SU-DHL-6 (cell line): ENCODE measurements around the gene USP24.

Source experiments
- H2AFZ ChIP-seq: fragments of 200-600 bp; sonication (generic); 2 replicates; pipeline ENCODE4 v1.6.1; 2014; ENCODE audit warnings: low read depth, mild to moderate bottlenecking, moderate library complexity, mixed read lengths, antibody characterized with exemption, low read length; ENCODE audit not compliant: severe bottlenecking
- H3F3A ChIP-seq: fragments of 200-600 bp; shearing (Covaris generic); 2 replicates; pipeline ENCODE4 v1.6.0; 2016; ENCODE audit warnings: antibody characterized with exemption, mild to moderate bottlenecking; ENCODE audit not compliant: insufficient read depth
- H3K27ac ChIP-seq: fragments of 200-600 bp; sonication (generic); 2 replicates; pipeline ENCODE4 v1.5.1; 2016; ENCODE audit warnings: low read depth, mild to moderate bottlenecking, low read length, moderate library complexity, mixed read lengths
- H3K27me3 ChIP-seq: fragments of 200-600 bp; sonication (generic), shearing (Covaris generic); 2 replicates; pipeline ENCODE4 v1.6.0; 2014; ENCODE audit warnings: mild to moderate bottlenecking, low read length
- H3K36me3 ChIP-seq: fragments of 200-600 bp; sonication (generic); 2 replicates; pipeline ENCODE4 v1.6.1; 2014; ENCODE audit warnings: mild to moderate bottlenecking, low read length, mixed read lengths
- H3K4me2 ChIP-seq: fragments of 300-600, 200-600 bp; shearing (Covaris generic), sonication (generic); 2 replicates; pipeline ENCODE4 v1.6.0; 2014; ENCODE audit warnings: low read length, low read depth, mild to moderate bottlenecking; ENCODE audit not compliant: poor library complexity, severe bottlenecking
- H3K4me3 ChIP-seq: fragments of 200-600 bp; sonication (generic); 2 replicates; pipeline ENCODE4 v1.5.1; 2014; ENCODE audit warnings: antibody characterized with exemption, low read length, mild to moderate bottlenecking, mixed read lengths; ENCODE audit not compliant: insufficient read depth, poor library complexity, severe bottlenecking
- H3K79me2 ChIP-seq: fragments of 200-600 bp; sonication (generic); 2 replicates; pipeline ENCODE4 v1.6.1; 2014; ENCODE audit warnings: mild to moderate bottlenecking, low read length, moderate library complexity; ENCODE audit not compliant: insufficient read depth
- H3K9ac ChIP-seq: fragments of 200-600 bp; sonication (generic); 2 replicates; pipeline ENCODE4 v1.7.0; 2014; ENCODE audit warnings: mild to moderate bottlenecking, low read length
- H3K9me2 ChIP-seq: fragments of 200-600 bp; sonication (generic); replicated peaks from 2 replicates; pipeline ENCODE4 v1.6.1; 2014; ENCODE audit warnings: low read length; ENCODE audit not compliant: insufficient read depth
- H3K9me3 ChIP-seq: fragments of 200-600 bp; sonication (generic); 2 replicates; pipeline ENCODE4 v1.6.1; 2014; ENCODE audit warnings: low read length, mixed read lengths; ENCODE audit not compliant: insufficient read depth
- H4K20me1 ChIP-seq: fragments of 200-600 bp; sonication (generic); 2 replicates; pipeline ENCODE4 v1.6.1; 2014; ENCODE audit warnings: low read depth, mild to moderate bottlenecking, antibody characterized with exemption, low read length, moderate library complexity, mixed read lengths
- CTCF ChIP-seq: fragments of 200-600 bp; sonication (generic); IDR thresholded peaks from one replicate; pipeline ENCODE4 v1.5.1; 2017; ENCODE audit warnings: antibody characterized with exemption, mild to moderate bottlenecking, low read length, moderate library complexity; ENCODE audit not compliant: insufficient read depth, poor library complexity, severe bottlenecking
- EZH2phosphoT487 ChIP-seq: fragments of 200-600 bp; sonication (generic), shearing (Covaris generic); conservative IDR thresholded peaks from 2 replicates; pipeline ENCODE4 v1.6.1; 2018; ENCODE audit warnings: mild to moderate bottlenecking, antibody characterized with exemption, low read length, moderate library complexity, mixed read lengths

Gene USP24

GRCh38 chr1:55156608-55157007 is 58.6 kb downstream of the USP24 start:
- Histone ChIP-seq H3K27ac (no peak overlapping the region), H3K4me2 (no peak overlapping the region), H3F3A (no peaks in the 10 kb centered on the region; the same call in 1 of the 2 replicates), H3K9me2 (no peaks in the 10 kb centered on the region), H3K4me3 (no peak overlapping the region), H3K9me3 (no peaks in the 10 kb centered on the region), H2AFZ (no peak overlapping the region), H3K27me3 (no peaks in the 10 kb centered on the region), H3K9ac (no peak overlapping the region), H4K20me1 (no peaks in the 10 kb centered on the region), H3K79me2 (no peaks in the 10 kb centered on the region), H3K36me3 (peaks cover 21% of the 10 kb centered on the region; the same call in 1 of the 2 replicates)
- no peak for TF ChIP-seq CTCF
- TF ChIP-seq EZH2phosphoT487, result no peak

DNA sequence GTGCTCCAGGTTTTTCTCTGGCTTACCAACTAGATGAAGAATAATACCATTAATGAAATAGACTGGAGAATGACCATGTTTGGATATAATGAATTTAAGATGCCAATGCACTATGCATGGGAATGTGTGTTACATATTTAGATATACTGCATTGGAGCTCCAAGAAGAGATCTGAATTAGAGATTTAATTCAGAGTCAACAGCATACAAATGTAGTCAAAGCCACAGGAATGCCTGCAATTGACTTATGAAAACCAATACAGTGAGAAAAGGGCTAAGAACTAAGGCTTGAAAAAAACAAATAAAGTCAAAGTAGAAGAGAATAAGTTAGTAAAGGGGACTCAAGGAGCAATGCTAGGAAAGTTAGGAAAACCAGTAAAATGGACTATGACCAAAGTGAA is 59.1 kb downstream of the USP24 start:
- H3K4me3 ChIP-seq, result no peak overlapping the region
- H3K4me2 ChIP-seq, result no peak overlapping the region
- H3K9ac ChIP-seq, result no peak overlapping the region
- no peak overlapping the region for H2AFZ ChIP-seq
- no peaks in the 10 kb centered on the region for H3K27me3 ChIP-seq
- peaks cover 21% of the 10 kb centered on the region; the same call in 1 of the 2 replicates for H3K36me3 ChIP-seq
- H3K79me2 ChIP-seq, result no peaks in the 10 kb centered on the region
- no peak for TF ChIP-seq CTCF
- TF ChIP-seq EZH2phosphoT487, result no peak
- no peaks in the 10 kb centered on the region; the same call in 1 of the 2 replicates for H3F3A ChIP-seq
- H3K9me3 ChIP-seq, result no peaks in the 10 kb centered on the region
- no peak overlapping the region for H3K27ac ChIP-seq
- no peaks in the 10 kb centered on the region for H3K9me2 ChIP-seq
- H4K20me1 ChIP-seq, result no peaks in the 10 kb centered on the region

- H3K36me3 ChIP-seq, result peaks cover 21% of the 10 kb centered on the region; the same call in 1 of the 2 replicates
- H3K9me3 ChIP-seq, result no peaks in the 10 kb centered on the region
- no peaks in the 10 kb centered on the region for H3K79me2 ChIP-seq
- no peak overlapping the region for H3K27ac ChIP-seq
- TF ChIP-seq CTCF (no peak), EZH2phosphoT487 (no peak)
- H3K4me3 ChIP-seq, result no peak overlapping the region
- H4K20me1 ChIP-seq, result no peaks in the 10 kb centered on the region
- H3K27me3 ChIP-seq, result no peaks in the 10 kb centered on the region
- no peaks in the 10 kb centered on the region; the same call in 1 of the 2 replicates for H3F3A ChIP-seq
- no peak overlapping the region for H3K9ac ChIP-seq
- no peak overlapping the region for H3K4me2 ChIP-seq
- H2AFZ ChIP-seq, result no peak overlapping the region
- no peaks in the 10 kb centered on the region for H3K9me2 ChIP-seq
These were observed 59.6 kb downstream of the USP24 start for GRCh38 chr1:55155522-55155921.
